ENCODE results near the gene COMTD1. TPM values are rescaled to one million over a fixed set of nuclear protein-coding genes. Genes with fewer than 3 reads are reported as not detected.

COMTD1 gene
- total and polyA plus RNA-seq, 12 donors = 2.0 to 137 (median 32.7) TPM

DNA sequence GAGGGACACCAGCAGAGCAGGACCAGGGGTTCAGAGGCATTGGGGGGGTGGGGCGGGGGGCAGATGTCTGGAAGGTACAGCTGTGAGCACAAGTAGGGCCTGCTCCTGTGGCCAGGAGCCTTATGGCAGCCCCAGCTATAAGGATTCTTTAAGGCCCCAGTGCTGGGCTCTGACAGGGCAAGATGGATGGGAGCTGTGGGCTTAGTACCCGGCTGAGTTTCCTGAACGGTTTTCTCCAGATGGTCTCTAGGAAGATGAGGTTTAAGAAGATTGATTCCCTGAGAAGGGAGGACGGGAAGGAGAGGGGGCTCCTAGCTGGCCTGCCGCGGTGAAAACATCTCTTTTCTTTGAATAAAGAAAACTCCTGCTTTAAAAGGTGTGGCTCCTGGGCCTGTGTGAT is 30.1 kb upstream of the COMTD1 start:
- intact Hi-C loops (cut with DNase I) = no loop called here
- no peak overlapping the region for H3K4me3 ChIP-seq
- H3K36me3 ChIP-seq (replicated peaks in 1 of 2) = no peaks in the 10 kb centered on the region
- 66 to 75% (median 72%) methylated on average over 4 to 6 of the region's 6 CpGs for WGBS, 4 donors
- no peaks in the 10 kb centered on the region for H3K27me3 ChIP-seq
- H3K4me1 ChIP-seq (replicated peaks in 1 of 2) = no peaks in the 10 kb centered on the region
- DNase-seq = no peak
- TF ChIP-seq, protein P1, sequence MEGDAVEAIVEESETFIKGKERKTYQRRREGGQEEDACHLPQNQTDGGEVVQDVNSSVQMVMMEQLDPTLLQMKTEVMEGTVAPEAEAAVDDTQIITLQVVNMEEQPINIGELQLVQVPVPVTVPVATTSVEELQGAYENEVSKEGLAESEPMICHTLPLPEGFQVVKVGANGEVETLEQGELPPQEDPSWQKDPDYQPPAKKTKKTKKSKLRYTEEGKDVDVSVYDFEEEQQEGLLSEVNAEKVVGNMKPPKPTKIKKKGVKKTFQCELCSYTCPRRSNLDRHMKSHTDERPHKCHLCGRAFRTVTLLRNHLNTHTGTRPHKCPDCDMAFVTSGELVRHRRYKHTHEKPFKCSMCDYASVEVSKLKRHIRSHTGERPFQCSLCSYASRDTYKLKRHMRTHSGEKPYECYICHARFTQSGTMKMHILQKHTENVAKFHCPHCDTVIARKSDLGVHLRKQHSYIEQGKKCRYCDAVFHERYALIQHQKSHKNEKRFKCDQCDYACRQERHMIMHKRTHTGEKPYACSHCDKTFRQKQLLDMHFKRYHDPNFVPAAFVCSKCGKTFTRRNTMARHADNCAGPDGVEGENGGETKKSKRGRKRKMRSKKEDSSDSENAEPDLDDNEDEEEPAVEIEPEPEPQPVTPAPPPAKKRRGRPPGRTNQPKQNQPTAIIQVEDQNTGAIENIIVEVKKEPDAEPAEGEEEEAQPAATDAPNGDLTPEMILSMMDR (IDR thresholded peaks at IDR 0.05) = no peak
- TF ChIP-seq POLR2A (IDR thresholded peaks at IDR 0.05) = no peak
- H3K27ac ChIP-seq = no peak overlapping the region
- H3K9me3 ChIP-seq (replicated peaks in 1 of 3) = no peaks in the 10 kb centered on the region

DNA sequence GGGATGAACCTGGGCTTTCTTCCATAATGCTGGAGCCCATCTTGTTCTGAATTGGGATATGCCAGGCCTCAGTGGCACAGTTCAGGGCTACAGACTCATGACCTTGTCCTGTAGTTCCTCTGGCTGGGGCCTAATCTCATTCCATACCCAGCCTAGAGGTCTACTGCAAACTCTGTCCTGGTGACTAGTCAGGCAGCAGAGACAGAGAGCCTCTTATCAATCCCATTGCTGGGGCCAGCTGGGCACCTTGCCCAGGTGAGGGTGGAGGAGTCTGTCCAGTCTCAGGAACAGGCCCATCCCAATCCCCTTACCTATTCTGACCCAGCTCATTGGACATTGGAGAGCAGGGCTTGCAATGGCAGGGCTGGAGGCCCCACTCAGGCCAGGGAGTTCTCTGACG is 28.0 kb upstream of the COMTD1 start:
- 96 to 100% (median 100%) methylated on average over 1 of the region's 1 CpG for WGBS, 4 donors
- Histone ChIP-seq H3K9me3 (replicated peaks in 1 of 3) (no peaks in the 10 kb centered on the region), H3K4me1 (replicated peaks in 1 of 2) (no peaks in the 10 kb centered on the region), H3K4me3 (no peak overlapping the region), H3K27ac (no peak overlapping the region), H3K36me3 (replicated peaks in 1 of 2) (no peaks in the 10 kb centered on the region), H3K27me3 (no peaks in the 10 kb centered on the region)
- intact Hi-C loops (cut with DNase I) = no loop called here
- DNase-seq = peak in 1 of 7 donors; percentile 22
- TF ChIP-seq POLR2A (IDR thresholded peaks at IDR 0.05) = no peak
- TF ChIP-seq, protein P1 (IDR thresholded peaks at IDR 0.05) = no peak

DNA sequence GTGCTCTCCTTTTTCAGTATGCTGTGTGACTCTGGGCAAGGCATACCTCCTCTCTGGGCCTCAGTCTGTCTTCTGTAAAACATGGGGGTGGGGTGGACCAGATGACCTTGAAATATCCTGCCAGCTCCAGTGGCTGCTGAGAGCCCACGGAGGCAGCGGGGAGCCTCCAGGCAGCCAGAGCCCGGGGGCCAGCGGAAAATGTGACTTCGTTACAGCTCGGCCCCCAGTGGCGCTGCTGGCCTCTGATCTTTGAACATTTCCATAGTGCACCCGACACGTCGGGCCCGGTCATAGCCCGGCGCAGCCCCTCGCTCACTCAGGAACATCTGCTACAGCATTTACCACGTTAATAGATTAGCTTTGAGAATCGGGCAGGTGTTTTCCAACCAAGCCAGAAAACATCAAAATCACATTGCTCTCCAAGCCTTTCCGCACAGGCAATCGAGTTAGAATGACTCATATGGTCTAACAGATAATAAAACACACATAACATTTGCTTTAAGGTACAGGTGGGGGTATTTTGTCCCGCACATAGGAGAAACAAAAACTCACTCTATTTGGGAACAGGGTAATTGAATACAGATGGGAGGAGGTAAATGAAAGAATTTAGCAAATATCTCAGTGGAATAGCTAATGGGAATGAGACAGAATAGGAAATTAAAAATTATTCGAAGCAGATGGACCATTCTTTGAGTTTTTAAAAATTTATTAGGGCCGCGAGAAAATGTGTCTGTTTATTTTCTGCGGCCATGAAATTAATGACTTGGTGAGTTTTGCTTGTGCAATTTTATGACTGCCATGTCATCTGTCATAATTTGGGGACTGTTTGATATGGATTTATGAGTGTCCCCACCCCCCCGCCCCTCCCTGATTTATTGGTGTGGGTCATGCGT is 26.3 kb upstream of the COMTD1 start:
- no peak for DNase-seq
- WGBS, 4 donors = 66 to 76% (median 69%) methylated on average over 11 to 25 of the region's 25 CpGs

DNA sequence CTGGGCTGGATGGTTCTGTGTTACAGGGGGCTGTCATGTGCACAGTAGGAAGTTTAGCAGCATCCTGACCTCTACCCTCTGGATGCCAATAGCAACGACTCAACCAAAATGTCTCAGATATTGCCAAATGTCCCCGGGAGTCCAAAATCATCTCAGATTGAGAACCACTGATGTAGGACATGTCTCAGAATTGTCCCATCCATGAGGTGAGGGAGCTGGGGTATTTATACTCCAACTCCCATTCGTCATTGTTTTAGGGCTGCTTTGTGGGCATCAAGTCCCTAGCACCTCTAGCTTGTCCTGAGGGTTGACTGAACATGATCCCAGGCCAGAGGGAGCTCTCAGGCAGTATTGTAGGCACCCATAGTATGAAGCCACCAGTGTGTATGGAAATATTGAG is 25.2 kb upstream of the COMTD1 start:
- DNase-seq = no peak
- Histone ChIP-seq H3K27me3 (no peaks in the 10 kb centered on the region), H3K27ac (no peak overlapping the region), H3K4me3 (no peak overlapping the region), H3K36me3 (replicated peaks in 1 of 2) (no peaks in the 10 kb centered on the region), H3K9me3 (replicated peaks in 1 of 3) (no peaks in the 10 kb centered on the region), H3K4me1 (replicated peaks in 1 of 2) (no peaks in the 10 kb centered on the region)
- TF ChIP-seq, protein P1 (IDR thresholded peaks at IDR 0.05) = no peak
- no peak for TF ChIP-seq POLR2A (IDR thresholded peaks at IDR 0.05)
- WGBS, 4 donors = 61 to 79% (median 72%) methylated on average over 3 of the region's 3 CpGs
- intact Hi-C loops (cut with DNase I) = no loop called here

More for the DNA sequence above, 26.3 kb upstream of the COMTD1 start:
- Histone ChIP-seq H3K4me1 (replicated peaks in 1 of 2) (no peaks in the 10 kb centered on the region), H3K27me3 (no peaks in the 10 kb centered on the region), H3K9me3 (replicated peaks in 1 of 3) (no peaks in the 10 kb centered on the region), H3K27ac (no peak overlapping the region), H3K4me3 (no peak overlapping the region), H3K36me3 (replicated peaks in 1 of 2) (no peaks in the 10 kb centered on the region)
- TF ChIP-seq, protein P1 (IDR thresholded peaks at IDR 0.05) = no peak
- no peak for TF ChIP-seq POLR2A (IDR thresholded peaks at IDR 0.05)
- intact Hi-C loops (cut with DNase I) = no loop called here
